Stomach smooth muscle (tissue), 2 donors: ENCODE measurements around the gene PLPP1.
A peak's percentile ranks its signal among the peaks of the same experiment; 100 is the strongest.

ENCODE experiments used
- H3K27ac ChIP-seq: one replicate; pipeline ENCODE4 v1.7.0; 2013; ENCODE audit warnings: mild to moderate bottlenecking, low read length, inconsistent platforms
- H3K27me3 ChIP-seq, 2 donors: one replicate each; pipeline ENCODE4 v1.7.0; 2013; ENCODE audit warnings: low read length in 2 of 2; ENCODE audit not compliant: insufficient read depth in 2 of 2, control insufficient read depth in 1 of 2
- H3K36me3 ChIP-seq, 2 donors: one replicate each; pipeline ENCODE4 v1.7.0; 2013; ENCODE audit warnings: low read length in 2 of 2; ENCODE audit not compliant: control insufficient read depth in 2 of 2, insufficient read depth in 2 of 2
- H3K4me1 ChIP-seq: one replicate; pipeline ENCODE4 v1.7.0; 2013; ENCODE audit warnings: low read length; ENCODE audit not compliant: control insufficient read depth, insufficient read depth
- H3K4me3 ChIP-seq, 2 donors: one replicate each; pipeline ENCODE4 v1.7.0; 2013; ENCODE audit warnings: low read length in 2 of 2
- H3K9ac ChIP-seq, 2 donors: one replicate each; pipeline ENCODE4 v1.7.0; 2013; ENCODE audit warnings: low read length in 2 of 2, mild to moderate bottlenecking in 1 of 2
- H3K9me3 ChIP-seq, 2 donors: one replicate each; pipeline ENCODE4 v1.7.0; 2013; ENCODE audit warnings: low read length in 2 of 2; ENCODE audit not compliant: control insufficient read depth in 2 of 2
- donor health status: healthy.
- donor health status: Pancreatic carcinoma.

The PLPP1 gene

DNA sequence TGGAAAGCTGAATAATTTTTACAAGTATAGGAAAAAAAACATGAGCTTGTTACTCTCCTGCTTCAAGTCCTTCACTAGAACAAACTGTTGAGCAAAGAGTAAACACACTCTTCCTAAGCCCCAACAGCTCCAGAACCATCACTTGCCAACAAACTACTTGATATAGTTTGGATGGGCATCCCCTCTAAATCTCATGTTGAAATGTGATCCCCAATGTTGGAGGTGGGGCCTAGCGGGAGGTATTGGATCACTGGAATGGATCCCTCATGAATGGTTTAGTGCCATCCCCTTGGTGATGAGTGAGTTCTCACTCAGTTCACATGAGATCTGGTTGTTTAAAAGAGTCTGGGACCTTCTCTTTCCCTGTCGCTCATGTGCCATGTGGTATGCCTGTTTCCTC lies 82.8 kb downstream of the PLPP1 start:
- peaks cover under 1% of the 10 kb centered on the region for H3K4me1 ChIP-seq
- no peak overlapping the region for H3K9ac ChIP-seq

DNA sequence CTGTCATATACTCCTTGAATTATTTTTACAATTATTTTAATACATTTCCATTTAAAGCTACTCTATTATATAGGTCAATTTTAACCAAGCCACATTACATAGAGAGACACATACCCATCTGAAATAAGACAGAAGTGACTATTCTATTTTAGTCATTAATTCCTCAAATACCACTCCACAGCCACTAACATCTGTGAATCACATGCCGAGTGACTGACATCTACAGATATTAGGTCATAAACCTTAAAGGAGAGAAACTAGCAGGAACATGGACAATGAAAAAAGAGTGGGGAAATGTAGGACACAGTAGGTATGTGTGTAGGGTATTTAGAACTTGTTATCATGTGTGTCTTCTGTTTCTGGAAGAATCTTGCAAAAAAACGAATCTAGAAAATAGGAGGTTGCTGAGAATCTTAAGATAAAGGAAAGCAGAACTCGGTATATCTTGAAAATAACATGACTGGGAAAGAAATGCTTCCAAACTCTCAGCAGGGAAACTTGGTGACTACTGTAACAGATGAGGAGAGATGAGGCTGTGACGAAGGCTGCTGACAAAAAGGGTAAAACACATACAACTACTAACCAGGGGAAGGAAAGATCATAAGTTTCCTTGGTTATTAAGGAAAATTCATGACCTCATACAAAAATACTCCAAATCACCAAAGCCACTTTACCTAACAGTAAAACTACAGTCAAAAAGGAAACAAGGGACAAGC lies 84.6 kb downstream of the PLPP1 start:
- H3K9ac ChIP-seq = no peak overlapping the region
- peaks cover 4% of the 10 kb centered on the region for H3K4me1 ChIP-seq
- H3K27ac ChIP-seq = no peak overlapping the region
- no peaks in the 10 kb centered on the region for H3K9me3 ChIP-seq
- H3K4me3 ChIP-seq = no peak overlapping the region
- no peaks in the 10 kb centered on the region for H3K27me3 ChIP-seq
- peaks cover 2 to 5% of the 10 kb centered on the region in 2 donors for H3K36me3 ChIP-seq

More for the DNA sequence above, 82.8 kb downstream of the PLPP1 start:
- Histone ChIP-seq H3K36me3 (peaks cover 2 to 5% of the 10 kb centered on the region in 2 donors), H3K27ac (no peak overlapping the region), H3K27me3 (no peaks in the 10 kb centered on the region), H3K4me3 (no peak overlapping the region), H3K9me3 (no peaks in the 10 kb centered on the region)

DNA sequence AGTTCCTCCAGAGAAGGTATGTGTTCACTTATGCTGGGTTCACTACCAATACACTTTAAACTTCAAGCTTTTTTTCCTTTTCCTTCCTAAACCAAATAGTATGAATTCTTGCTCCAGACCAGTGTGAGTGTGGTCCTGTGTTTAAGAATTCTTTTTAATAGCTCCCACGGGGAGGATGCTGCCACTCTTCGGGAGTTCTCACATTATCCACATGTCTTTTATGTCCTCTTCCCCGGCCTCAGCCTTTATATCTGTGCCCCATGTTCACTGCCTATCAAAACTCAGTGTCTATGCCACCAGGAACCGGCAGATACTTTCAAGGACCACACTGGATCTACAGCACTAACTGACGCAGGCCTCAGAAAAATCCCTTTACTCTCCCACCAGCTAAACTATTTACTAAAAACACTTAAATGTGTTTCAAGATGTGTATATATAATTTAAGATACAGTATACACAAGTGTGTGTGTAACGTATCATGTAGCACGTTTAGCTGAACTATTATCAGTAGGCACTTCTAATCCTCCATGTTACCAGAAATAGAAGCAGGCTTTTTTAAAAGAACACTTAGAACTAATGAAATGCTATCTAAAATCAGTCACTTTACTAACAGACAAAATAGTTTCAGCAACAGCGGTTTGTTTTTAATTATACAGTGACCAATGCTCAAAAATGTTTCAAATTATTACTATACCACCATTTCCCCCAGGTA lies 88.0 kb downstream of the PLPP1 start:
- no peaks in the 10 kb centered on the region for H3K9me3 ChIP-seq
- H3K36me3 ChIP-seq = no peaks in the 10 kb centered on the region
- no peaks in the 10 kb centered on the region for H3K27me3 ChIP-seq
- peaks cover 7% of the 10 kb centered on the region for H3K4me1 ChIP-seq
- H3K9ac ChIP-seq = no peak overlapping the region
- no peak overlapping the region for H3K4me3 ChIP-seq
- H3K27ac ChIP-seq = no peak overlapping the region

DNA sequence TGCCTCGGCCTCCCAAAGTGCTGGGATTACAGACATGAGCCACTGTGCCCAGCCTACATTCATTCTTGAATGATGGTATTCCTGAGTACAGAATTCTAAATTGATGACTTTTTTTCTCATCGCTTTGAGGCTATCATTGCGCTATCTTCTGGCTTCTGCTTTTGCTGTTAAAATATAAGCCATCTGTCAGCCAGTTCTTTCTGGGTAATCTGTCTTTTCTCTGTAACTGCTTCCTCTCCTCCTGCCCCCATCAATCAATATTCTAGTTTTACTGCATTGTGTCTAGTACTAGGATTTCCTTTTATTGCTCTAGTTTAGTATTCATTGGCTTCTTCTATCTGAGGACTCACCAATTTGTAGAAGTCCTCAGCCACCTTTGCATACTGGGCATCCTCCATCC lies 89.0 kb downstream of the PLPP1 start:
- H3K27me3 ChIP-seq = no peaks in the 10 kb centered on the region
- no peaks in the 10 kb centered on the region for H3K9me3 ChIP-seq
- H3K27ac ChIP-seq = no peak overlapping the region
- peaks cover 0 to 5% of the 10 kb centered on the region in 2 donors for H3K36me3 ChIP-seq
- no peak overlapping the region for H3K4me3 ChIP-seq
- H3K4me1 ChIP-seq = peaks cover 17% of the 10 kb centered on the region
- H3K9ac ChIP-seq = no peak overlapping the region

DNA sequence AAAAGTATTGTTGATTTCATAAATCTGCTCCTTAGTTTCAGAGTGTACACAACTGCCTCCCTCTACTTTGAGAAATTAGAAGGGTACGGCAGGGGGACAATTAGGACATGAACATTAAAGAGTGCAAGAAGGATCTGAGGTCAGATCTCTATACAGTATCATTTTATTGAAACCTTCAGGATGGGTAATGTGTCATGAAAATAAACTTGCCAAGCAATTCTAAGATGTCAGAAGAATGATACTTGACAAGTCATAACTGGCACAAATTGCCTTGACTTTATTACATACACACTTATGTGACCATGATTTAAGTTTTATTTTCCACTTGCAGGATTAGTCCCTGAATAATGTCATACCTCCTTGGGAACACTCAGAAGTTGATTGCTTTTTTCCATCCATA lies 92.8 kb downstream of the PLPP1 start:
- H3K9ac ChIP-seq = no peak overlapping the region
- H3K27ac ChIP-seq = peak overlapping the region; percentile 80
- H3K9me3 ChIP-seq = no peaks in the 10 kb centered on the region
- no peaks in the 10 kb centered on the region for H3K27me3 ChIP-seq
- H3K4me1 ChIP-seq = peaks cover 46% of the 10 kb centered on the region
- H3K4me3 ChIP-seq = no peak overlapping the region
- peaks cover 0 to 5% of the 10 kb centered on the region in 2 donors for H3K36me3 ChIP-seq

DNA sequence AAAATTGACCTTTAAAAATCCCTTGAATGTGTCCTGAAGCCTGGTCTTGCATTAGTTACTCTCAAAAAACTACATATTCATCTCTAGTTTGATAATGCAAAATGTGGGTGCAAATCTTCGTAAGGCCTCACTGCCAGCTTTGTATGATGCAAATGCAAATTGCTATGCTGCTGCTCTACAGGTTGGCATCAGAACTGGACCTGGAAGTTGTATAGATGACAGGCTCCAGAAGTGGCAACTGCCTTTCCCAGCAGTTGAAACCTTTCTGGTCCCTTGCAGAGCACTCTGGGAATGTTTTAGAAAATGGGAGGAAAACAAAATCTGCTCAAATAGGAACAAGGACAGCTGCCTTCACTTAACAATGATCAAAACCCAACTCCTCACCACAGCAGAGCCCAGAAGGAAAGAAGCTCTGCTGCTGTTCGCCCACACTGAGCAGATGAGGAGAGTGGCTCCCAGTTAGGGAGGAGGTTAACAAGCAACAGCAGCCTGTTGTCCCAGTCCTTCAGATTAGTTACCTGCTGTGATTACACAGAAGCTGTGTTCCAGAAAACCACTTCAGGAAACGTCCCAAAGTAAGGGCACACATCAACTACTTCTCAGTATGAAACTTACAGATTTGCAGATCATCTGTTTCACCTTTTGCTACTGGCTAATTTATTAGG lies 93.5 kb downstream of the PLPP1 start:
- no peak overlapping the region for H3K4me3 ChIP-seq
- no peaks in the 10 kb centered on the region for H3K27me3 ChIP-seq
- H3K4me1 ChIP-seq = peaks cover 47% of the 10 kb centered on the region
- peak overlapping the region; percentile 80 for H3K27ac ChIP-seq
- peaks cover 2 to 5% of the 10 kb centered on the region in 2 donors for H3K36me3 ChIP-seq
- H3K9me3 ChIP-seq = no peaks in the 10 kb centered on the region
- H3K9ac ChIP-seq = peak overlapping the region; percentile 25 to 30

DNA sequence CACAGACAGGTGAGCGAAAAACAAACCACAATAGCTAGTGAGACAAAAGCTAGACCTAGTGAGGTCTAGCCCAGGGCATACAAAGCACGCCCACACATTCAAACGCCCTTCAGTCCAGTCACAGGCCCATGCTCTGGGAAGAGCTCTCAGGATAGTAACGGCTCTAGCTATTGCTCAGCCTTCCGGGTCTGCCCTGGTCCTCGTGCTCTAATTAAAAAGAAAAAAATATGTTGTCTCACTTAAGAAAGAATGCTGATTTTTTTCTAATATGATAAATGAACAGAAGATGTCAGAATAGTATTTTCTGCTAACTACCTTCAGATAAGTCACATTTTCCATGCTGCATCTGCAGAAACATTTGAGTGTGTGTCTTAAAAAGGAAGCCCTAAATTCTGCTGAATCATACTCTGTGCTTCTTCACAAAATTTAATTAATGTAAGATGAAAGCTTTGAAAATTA lies 94.5 kb downstream of the PLPP1 start:
- Histone ChIP-seq H3K27me3 (no peaks in the 10 kb centered on the region), H3K4me3 (peak overlapping the region in 1 of 2 donors; percentile 0), H3K9ac (peak overlapping the region in 1 of 2 donors; percentile 50), H3K27ac (peak overlapping the region; percentile 95), H3K36me3 (peaks cover 5 to 6% of the 10 kb centered on the region in 2 donors), H3K9me3 (no peaks in the 10 kb centered on the region), H3K4me1 (peaks cover 47% of the 10 kb centered on the region)

DNA sequence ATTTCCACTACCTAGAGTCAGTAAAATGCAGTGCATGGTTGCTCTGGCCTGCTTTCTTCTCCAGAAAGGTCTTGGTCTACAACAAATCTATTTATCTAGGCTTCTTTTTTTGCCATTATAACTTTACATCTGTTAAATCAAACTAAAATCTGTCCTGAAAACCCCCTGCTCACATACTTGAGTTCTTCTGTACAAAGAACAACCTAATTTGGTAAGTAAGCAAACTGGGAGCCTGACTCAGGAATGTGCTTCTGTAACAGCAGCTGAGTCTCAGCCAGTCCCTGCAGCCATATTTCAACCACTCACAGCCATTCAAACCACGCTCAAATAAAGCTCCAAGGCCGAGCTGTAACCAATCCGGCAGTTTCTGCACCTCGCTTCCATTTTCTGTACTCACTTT lies 95.8 kb downstream of the PLPP1 start:
- Histone ChIP-seq H3K4me3 (no peak overlapping the region), H3K9ac (peak overlapping the region; percentile 50 to 58), H3K27ac (peak overlapping the region; percentile 95), H3K9me3 (no peaks in the 10 kb centered on the region), H3K27me3 (no peaks in the 10 kb centered on the region), H3K36me3 (peaks cover 5 to 6% of the 10 kb centered on the region in 2 donors), H3K4me1 (peaks cover 47% of the 10 kb centered on the region)

DNA sequence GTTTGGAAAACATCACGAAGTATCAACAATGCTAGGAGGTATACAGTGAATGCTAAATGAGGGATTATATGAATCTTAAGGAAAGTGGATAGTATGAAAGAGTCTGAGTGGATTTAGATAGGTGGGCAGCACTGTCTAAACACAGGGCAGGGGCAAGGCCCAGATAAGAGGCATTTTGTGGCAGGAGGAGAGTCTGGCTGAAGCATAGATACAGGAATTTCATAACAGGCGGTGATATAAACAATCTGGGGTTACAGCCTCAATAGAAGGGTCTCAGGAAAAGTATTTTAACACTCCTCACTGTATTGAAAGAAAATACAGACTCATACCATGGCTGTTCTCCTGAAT lies 96.9 kb downstream of the PLPP1 start:
- Histone ChIP-seq H3K4me3 (peak overlapping the region in 1 of 2 donors; percentile 15), H3K27me3 (no peaks in the 10 kb centered on the region), H3K27ac (peak overlapping the region; percentile 95), H3K9me3 (no peaks in the 10 kb centered on the region), H3K4me1 (peaks cover 47% of the 10 kb centered on the region), H3K36me3 (peaks cover 5 to 6% of the 10 kb centered on the region in 2 donors), H3K9ac (peak overlapping the region; percentile 37 to 50)

DNA sequence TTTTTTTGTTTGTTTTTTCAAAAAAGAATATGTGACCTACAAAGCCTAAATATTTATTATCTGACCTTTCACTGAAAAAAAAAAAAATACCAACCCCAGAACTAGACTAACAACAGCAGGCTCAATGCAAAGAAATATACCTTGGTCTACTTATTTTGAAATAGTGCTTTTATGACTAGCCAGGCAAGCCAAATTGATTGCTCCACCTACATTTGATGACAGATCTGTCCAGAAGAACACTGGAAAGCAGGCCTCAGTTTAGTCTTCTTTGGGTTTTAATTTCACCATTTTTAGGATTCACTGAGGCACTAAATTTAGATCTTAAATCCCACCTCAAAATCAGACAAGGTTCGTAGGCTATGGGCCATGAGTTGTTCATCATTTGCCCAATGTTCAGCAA lies 97.3 kb downstream of the PLPP1 start:
- peak overlapping the region; percentile 95 for H3K27ac ChIP-seq
- H3K27me3 ChIP-seq = no peaks in the 10 kb centered on the region
- peaks cover 5 to 6% of the 10 kb centered on the region in 2 donors for H3K36me3 ChIP-seq
- H3K4me1 ChIP-seq = peaks cover 47% of the 10 kb centered on the region
- peak overlapping the region in 1 of 2 donors; percentile 15 for H3K4me3 ChIP-seq
- H3K9ac ChIP-seq = peak overlapping the region in 1 of 2 donors; percentile 50
- no peaks in the 10 kb centered on the region for H3K9me3 ChIP-seq
